NT2/D1 (cell line): ENCODE data around the gene ZNF665.

Experiments used
- SUZ12 ChIP-seq: IDR thresholded peaks from 2 replicates; pipeline ENCODE4 v1.6.1; 2011; ENCODE audit not compliant: insufficient read length, insufficient read depth; ENCODE audit errors: extremely low read depth
- YY1 ChIP-seq: IDR thresholded peaks from 2 replicates; pipeline ENCODE4 v1.6.1; 2011; ENCODE audit not compliant: insufficient read length, insufficient read depth
- ZNF274 ChIP-seq: IDR thresholded peaks from 2 replicates; pipeline ENCODE4 v1.6.1; 2011; ENCODE audit warnings: mild to moderate bottlenecking, low read depth, low read length

- TF ChIP-seq ZNF274: no peak
- no peak for TF ChIP-seq YY1
- no peak for TF ChIP-seq SUZ12
Observed at GRCh38 chr19:53196777-53197396, 3.7 kb upstream of the ZNF665 start.
